ENCODE data around the gene EBLN2.

Gene EBLN2

DNA sequence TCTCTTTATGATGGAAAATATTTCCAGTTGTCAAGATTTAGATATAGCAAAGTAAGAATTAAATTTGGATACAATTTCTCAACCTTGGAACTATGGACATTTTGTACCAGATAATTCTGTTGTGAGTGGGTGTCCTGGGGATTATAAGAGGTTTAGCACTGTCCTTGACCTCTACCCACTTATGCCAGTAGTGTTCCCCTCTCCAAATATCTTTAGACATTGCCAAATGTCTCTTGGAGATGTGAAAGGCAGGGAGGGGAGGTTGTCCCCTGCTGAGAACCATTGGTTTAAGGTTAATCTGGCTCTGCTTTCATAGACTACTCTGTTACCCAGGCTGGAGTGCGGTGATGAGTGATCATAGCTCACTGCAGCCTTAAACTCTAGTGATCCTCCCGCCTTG lies at the start of gene EBLN2:
TSS of gene EBLN2 (plus strand) at position 244 of the 400 bp plus-strand sequence. CDS start 423 bp downstream, outside the sequence.
- DNase-seq = no peak

DNA sequence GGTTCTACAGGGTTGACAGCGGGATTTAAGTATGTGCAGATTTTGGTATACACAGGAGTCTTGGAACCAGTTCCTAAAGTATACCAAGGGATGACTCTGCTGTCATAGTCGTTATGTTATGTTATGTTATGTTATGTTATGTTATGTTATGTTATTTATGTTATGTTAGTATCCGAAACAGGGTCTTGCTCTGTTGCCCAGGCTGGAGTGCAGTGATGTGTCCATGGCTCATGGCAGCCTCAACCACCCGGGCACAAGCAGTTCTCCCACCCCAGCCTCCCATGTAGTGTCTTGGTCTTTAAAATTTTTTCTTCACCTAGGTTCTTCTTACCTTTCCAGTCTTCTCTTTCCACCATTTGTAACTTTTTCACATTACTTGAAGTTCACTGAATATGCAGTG lies 43.2 kb upstream of the EBLN2 start:
- DNase-seq = no peak

DNA sequence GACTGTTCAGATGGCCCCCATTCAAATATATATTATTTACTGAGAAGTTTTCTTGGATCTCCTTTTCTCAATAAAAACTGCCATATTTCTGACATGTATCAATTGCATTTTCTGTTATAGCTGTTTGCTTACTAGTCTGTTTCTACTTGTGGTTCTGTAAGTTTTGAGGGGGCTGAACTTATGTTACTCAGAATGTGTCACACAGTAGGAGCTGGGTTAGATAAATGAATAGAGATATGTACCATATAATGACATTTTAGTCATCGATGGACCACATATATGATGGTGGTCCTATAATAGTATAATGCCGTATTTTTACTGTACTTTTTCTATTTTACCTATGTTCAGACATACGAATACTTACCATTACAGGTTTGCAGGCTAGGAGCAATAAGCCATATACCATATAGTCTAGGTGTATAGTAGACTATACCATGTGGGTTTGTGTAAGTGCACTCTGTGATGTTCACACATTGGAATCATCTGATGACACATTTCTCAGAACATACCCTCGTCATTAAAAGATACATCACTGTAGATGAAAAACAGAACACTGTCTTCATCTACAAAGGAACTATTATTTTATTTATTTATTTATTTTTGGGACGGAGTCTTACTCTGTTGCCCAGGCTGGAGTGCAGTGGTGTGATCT lies 42.5 kb upstream of the EBLN2 start:
- DNase-seq = no peak

DNA sequence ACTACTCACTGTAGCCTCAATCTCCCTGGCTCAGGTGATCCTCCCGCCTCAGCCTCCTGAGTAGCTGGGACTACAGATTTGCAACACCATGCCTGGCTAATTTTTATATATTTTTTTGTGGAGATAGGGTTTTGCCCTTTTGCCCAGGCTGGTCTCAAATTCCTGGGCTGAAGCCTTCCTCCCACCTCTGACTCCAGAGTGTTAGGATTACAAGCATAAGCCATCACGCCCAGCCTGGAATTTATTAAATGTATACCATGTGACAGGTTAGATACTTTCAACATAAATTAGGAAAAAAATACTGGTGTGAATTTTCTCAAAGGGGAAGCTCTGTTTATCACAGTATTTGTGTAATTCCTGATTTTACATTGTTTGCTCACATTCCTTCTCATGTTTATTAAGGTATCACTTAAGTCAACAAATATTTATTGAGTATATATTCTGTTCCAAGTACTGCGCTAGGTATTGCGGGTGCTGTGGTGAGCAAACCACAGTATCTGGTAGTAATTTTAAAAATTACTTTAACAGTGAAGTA lies 40.1 kb upstream of the EBLN2 start:
- DNase-seq = no peak

DNA sequence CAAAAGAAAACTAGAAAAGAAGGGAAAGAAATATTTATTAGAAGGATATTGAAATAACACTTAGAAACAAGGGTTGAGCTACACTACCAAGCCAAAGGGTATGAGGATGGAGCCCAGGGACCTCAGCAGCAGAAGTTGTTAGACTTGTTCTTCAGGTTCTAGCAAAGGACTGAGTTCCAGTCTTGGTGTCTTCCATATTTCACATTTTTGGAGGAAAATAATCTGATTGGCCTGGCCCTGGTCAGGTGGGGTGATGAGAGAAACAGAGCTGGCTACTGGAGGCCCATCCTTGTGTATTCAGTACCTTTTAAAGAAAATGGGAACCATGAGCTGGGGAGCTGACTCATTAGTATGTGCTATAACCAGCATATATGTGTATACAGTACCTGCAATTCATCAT lies 36.6 kb upstream of the EBLN2 start:
- no peak for DNase-seq

DNA sequence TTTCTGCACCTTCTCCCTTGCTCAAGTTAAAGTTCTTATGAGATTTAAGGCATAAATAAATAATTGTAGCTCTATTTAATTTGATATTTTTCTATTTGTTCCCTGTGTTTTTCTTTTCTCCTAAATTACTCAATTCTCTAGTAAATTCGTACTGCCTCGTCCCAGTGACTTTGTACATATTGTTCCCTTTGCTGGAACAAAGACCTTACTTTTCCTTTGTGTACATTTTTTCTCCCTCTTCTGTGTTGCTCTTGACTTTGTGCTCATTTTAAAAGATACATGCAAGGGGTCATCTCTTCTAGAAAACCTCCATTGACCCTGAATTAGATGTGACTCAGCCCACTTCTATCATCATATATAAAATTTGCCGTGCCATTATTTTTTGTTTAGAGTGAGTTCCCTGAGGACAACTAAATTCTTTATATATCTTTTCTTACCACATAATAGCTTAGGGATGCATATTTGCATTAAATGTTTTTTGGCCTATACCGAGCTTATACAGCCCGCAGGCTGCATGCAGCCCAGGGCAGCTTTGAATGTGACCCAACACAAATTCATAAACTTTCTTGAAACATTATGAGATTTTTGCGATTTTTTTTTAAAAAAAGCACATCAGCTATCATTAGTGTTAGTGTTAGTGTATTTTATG lies 35.2 kb upstream of the EBLN2 start:
- DNase-seq = no peak

DNA sequence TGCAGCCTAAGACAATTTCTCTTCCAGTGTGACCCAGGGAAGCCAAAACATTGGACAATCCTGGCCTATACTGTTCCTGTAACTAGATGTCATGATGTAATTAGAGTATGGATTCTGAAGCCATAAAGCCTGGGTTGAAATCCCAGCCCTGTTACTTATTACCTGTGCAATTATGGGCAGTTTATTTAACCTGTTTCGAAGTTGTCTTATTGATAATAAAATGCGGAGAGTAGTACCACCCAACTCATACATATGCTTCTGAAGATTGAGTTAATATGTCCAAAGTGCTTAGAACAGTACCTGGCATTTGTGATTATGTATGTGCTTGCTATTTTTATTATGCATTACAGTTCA lies 34.7 kb upstream of the EBLN2 start:
- DNase-seq = no peak

DNA sequence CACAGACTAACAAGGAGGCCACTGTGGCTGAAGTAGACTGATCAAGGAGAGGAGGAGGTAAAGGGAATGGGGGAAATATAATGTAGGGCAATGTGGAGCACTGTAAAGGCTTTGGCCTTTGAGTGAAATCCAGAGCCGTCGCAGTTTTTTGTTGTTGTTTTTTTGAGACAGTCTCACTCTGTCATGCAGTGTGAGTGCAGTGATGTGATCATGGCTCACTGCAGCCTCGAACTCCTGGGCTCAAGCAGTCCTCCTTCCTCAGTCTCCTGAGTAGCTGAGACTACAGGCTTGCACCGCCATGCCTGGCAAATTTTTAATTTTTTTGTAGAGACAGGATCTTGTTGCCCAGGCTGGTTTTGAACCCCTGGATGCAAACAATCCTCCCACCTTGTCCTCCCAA lies 32.7 kb upstream of the EBLN2 start:
- no peak for DNase-seq

DNA sequence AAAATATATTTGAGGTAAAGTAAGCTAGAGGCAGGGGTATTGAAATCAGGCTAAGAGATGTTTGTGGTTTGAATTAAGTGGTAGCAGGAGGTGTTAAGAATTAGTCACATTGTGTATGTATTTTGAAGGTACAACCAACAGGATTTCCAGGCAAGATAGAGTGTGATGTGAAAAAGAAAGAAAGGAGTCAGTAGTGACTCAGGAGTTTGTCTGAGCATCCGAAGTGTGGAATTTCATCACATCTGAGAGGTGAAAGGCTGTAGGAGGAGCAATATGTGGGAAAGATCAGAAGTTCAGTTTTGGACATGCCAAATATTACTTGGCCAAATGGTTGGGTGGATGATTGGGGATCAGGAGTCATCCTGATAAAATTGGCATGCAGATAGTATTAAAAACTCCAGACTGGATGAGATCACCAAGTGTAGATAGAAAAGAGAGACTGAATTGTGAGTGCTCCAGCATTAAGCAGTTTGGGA lies 32.1 kb upstream of the EBLN2 start:
- DNase-seq = peak; percentile 45

DNA sequence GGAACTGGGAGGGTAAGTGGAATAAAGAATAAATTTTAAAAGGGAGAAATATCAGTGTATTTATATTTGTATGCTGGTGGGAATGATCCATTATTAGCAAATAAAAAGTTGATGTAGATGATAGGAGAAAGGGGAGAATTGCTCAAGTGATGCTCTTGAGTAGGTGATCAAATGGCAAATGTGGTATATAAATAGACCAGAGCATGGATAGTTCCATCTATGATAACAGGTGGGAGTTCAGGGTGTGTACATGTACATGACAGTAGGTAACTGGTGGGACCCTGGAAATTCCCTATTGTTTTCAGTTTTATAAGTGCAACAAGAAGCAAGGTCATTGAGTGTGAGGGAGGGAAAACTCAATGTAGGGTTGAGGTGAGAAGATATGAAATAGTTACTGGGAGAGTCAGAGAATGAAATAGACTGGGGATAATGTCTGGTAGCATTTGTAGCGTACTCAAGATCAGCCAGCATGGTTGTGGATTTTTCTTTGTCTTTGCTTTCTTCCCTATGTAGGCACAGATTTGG lies 31.3 kb upstream of the EBLN2 start:
- DNase-seq = no peak

DNA sequence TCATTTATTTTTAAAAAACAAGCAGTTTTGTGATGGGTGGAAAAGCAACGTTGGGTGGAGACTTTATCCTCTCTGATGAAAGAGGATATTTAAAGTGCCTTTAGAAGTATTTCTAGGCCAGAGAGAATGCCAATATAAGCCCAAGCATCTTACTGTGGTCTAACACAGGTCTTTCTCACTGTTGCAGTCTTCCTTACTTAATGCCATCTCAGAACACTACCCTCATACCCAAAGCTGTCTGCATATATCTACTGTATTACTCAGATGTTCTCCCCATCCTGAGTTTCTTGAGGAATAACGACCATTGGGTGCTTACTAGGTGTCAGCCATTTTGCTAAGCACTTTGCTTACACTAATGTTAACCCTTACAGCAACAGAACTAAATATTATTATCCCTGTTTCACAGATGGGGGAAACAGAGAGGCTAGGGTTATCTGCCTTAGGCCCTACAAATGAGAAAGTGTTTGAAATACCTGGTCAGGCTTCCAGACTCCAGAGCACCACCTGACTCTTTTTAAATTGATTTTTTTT lies 29.8 kb upstream of the EBLN2 start:
- no peak for DNase-seq

DNA sequence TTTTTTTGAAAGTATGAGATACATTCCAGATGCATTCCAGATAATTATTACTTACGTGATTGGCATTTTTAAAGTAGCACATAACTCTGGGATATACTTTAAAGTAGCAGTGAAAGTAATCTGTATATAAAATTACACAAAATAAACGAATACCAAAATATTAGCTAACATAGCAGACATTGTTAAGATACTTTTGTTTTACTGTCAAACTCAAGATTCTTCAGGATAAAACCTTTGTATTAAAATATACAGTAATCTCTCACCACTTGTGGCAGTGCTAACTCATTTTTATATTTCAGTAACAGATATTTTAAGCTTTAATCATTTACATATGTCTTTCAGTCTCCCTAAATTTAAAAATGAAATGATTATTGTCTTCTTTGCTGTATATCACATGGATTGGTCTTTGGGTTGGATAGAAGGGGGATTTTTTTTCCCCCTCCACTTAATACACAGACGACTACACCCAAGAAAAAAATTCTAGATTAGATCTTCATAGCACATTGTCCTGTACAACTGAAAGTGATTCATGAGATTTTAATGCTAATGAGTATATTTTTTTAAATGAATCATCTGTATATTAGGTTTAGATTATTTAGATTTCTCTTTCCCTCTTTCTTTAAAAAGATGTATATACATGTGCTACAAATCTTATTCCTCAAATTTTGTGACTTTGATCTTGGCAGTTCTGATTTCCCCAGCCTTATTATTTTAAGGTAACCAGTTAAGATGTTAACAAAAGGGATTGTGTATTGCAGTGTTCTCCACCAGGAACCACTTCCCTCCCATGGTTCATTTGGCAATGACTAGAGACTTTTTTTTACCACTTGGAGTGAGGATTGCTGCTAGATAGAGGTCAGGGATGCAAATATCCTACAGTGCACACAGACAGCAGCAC lies 24.5 kb upstream of the EBLN2 start:
- no peak for DNase-seq

DNA sequence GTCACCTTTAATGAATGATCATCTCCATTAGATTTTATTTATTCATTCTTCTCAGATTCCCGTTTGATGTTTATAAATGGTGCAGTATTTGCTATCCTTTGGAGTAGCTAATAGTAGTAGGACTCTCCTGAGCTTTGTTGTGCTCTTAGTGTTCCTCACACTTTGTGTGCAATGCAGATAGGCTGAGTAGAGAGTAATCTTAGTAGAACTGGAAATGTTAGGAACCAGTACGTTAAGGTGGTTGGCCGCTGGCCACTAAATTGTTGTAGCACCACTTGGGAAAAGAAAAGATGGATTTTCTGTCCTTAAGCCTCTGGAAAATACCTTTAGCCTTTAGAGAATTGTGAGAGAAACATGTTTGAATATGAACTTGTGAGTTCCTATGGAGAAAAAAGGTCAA lies 19.9 kb upstream of the EBLN2 start:
- DNase-seq = no peak

DNA sequence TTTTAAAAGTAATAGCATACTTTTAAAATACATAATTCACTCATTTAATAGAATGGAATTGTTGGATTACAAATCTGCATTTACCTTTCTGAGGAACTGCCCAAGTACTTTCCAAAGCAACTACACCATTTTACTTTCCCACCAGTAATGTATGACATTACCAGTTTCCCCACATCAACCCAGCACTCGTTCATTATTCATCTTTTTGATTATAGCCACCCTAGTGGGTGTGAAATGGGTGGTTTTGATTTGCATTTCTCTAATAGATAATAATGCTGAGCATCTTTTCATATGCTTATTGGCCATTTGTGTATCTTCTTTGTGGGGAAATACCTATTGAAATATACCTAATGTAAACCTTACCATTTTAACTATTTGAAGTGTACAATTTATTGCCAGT lies 18.0 kb upstream of the EBLN2 start:
- no peak for DNase-seq

DNA sequence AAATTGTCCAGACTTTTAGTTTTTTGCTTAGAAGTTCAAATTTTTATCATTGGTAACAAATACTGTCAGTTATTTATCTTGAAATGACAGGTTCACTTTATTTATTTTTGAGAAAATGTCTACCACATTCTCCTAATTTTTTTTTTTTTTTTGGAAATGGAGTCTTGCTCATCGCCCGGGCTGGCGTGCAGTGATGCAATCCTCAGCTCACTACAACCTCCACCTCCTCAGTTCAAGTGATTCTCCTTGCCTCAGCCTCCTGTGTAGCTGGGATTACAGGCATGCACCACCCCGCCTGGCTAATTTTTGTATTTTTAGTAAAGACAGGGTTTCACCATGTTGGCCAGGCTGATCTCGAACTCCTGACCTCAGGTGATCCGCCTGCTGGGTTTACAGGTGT lies 16.1 kb upstream of the EBLN2 start:
- DNase-seq = no peak

DNA sequence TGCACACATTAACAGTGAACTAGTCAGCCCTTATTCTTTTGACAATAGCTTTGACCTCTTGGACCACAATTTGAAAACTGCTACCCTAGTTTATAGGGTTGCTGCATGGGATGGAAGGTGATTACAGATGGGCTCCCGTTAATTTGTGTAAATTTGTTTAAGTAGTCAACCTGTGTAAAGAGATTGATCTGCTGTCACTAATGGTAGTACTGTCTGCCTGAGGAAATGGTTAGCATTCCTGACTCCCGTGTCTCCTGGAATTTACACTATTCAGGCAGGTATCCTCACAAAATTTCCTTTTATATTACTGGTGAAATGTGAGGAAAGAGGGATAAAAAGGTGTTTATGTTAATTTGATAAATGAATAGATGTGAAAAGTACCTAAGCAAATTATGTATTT lies 15.3 kb upstream of the EBLN2 start:
- DNase-seq = no peak

DNA sequence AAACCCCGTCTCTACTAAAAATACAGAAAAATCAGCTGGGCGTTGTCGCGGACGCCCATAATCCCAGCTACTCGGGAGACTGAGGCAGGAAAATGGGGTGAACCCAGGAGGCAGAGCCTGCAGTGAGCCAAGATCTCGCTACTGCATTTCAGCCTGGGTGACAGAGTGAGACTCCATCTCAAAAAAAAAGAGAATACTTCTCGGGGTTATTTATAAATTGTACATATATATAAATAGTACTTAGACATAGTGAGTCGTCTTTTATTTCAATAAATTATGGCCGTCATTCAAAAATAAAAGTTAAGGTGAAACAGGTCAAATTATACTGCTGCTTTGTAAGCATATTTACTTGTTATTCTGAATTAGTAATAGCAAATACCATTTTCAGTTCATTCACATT lies 12.1 kb upstream of the EBLN2 start:
- DNase-seq = no peak

DNA sequence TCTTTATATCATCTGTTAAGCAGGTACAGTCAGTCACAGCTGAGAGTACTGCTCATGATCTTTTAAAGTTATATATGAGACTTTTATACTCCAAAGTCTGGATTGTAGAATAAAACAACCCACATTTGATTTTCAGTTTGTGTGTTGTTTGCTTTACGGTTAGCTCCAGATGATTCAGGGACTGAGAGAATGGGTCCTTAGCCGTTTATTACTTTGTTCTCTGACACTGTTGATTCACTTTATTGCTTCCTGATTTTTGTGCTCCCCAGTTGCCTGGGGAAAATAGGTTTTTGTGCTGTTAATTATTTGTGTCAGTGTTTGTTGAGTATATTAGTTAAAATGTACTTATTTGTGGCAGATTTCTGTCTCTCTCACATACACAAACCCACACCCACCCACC lies 8.6 kb upstream of the EBLN2 start:
- DNase-seq = no peak

DNA sequence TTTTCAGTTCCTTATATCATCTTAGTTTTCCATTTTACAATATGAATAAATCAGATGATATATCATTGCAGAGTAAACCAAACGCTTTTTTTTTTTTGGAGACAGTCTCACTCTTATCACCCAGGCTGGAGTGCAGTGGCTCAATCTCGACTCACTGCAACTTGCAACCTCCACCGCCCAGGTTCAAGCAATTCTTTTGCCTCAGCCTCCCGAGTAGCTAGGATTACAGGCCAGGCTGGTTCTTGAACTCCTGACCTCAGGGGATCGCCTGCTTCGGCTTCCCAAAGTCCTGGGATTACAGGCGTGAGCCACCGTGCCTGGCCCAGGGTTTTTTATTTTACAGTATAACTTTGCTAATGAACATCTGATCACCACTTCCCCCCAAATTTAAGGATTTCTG lies 5.9 kb upstream of the EBLN2 start:
- no peak for DNase-seq

DNA sequence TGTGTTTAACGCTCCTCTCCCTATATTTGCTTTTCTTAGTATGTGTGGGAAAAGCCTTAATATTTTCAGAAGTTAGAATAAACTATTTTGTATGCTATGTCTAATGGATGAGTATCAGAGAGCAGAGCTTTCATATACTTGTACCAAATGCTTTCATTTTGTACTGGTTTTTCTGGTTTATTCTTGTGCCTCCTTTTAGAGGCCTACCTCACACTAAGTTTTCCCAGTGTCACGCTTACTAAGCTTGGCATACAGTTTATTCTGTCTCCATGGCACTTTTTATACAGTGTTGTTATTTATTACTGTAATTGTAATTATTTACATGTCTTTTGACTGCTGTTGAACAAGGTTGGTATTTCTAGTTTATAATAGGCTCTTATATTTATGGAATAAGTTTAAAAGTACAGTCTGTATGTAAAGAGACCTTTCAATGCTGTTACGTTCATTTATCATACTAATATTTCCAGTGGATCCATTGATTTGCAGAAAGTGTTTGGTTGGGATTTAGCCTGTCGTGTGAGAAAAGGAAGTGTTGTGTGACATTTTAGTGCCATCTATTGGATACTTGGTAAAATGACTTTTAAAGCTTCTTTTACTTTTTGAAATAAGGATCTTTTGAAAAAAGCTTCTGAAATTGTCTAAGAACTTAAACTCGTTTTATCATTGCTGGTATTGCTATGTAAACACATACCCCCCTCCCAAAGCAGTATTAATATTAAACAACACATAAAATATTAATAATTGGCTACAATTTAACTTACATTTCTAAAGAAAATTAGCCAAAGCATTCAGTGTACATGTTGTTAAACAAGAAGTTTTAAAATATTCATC lies 5.2 kb upstream of the EBLN2 start:
- DNase-seq = peak; percentile 21

DNA sequence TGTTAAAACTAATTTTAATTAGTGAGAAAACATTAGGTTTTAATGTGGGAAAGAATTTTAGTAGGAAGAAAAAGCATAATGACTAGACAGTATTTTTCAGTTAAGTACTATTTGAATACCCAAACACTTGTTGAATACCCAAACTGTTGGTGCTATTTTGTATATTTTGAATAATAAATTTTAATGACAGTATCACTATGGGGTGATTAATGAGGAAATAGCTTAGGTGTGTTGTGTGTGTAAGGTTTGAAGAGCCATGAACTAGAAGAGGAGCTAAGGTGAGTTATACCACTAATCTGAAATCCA lies 4.7 kb upstream of the EBLN2 start:
- no peak for DNase-seq

DNA sequence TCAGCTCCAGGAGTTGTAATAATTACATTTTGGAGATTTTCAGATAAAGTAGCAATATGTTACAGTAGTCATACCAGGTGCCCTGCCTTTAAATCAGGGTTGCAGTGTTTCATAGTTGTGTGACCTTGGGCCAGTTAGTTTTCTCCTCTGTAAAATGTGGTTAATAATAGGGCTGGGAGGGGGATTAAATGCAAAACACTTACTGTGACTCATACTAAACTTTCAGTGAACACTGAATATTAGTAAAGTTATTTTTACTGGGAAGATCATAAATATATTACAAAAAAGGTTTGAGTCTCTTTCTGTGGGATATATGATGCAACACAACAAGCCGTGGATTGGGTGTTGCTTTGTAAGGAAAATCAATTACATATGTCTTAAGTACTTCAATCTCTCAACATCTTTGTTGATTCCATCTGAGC lies 1.1 kb upstream of the EBLN2 start:
- no peak for DNase-seq

All from CD4-positive, alpha-beta T cell treated with Interleukin-4 for 4 hours (primary cell).